SK-N-MC (cell line): ENCODE data around the gene GCK.

Source experiments
- EZH2 ChIP-seq: fragments of 200-600 bp; sonication (generic); IDR thresholded peaks from one replicate; pipeline ENCODE4 v1.6.1; 2017; ENCODE audit warnings: antibody characterized with exemption
- POLR2AphosphoS5 ChIP-seq: IDR thresholded peaks from 2 replicates; pipeline ENCODE4 v1.6.1; 2012; ENCODE audit warnings: mild to moderate bottlenecking, low read depth, low read length, borderline replicate concordance

GRCh38 chr7:44149571-44150465 is 39.4 kb downstream of the GCK start:
- TF ChIP-seq EZH2, result no peak
- TF ChIP-seq POLR2AphosphoS5, result no peak
